ENCODE results near the gene FAM20C.

FAM20C gene

DNA sequence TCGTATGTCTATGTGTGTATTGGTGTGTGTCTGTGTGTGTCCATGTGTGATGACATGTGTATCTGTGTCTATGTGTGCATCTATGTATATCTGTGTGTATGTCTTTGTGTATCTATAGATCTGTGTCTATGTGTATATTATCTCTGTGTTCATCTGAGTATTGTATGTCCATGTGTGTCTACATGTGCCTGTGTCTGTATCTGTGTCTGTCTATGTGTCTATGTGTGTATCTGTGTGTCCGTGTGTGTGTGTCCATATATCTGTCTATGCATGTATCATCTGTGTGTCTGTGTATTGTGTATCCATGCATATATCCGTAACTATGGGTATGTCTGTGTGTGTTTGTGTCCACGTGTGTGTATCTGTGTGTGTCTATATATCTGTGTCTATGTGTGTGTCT, 2.7 kb upstream of the FAM20C start:
- H2AFZ ChIP-seq (ENCODE audit: low read depth) = no peak overlapping the region
- no peak overlapping the region for H3K4me2 ChIP-seq
- no peak overlapping the region for H3K27ac ChIP-seq
- no peak for TF ChIP-seq CTCF (conservative IDR thresholded peaks at IDR 0.05; ENCODE audit: low read depth, low read length)
- H3K36me3 ChIP-seq (ENCODE audit: insufficient read depth) = no peaks in the 10 kb centered on the region
- no peaks in the 10 kb centered on the region for H3K79me2 ChIP-seq (ENCODE audit: insufficient read depth, low read depth)
- no peak overlapping the region for H3K9ac ChIP-seq
- H3K4me3 ChIP-seq (IDR thresholded peaks at IDR 0.05; ENCODE audit: insufficient read depth, low read depth, low read length) = no peak overlapping the region
- H3K4me1 ChIP-seq (ENCODE audit: low read depth, poor library complexity, severe bottlenecking) = no peaks in the 10 kb centered on the region
- peaks cover 2% of the 10 kb centered on the region for H3K27me3 ChIP-seq (ENCODE audit: insufficient read depth, low read depth)
- no peaks in the 10 kb centered on the region for H4K20me1 ChIP-seq (ENCODE audit: insufficient read depth)

DNA sequence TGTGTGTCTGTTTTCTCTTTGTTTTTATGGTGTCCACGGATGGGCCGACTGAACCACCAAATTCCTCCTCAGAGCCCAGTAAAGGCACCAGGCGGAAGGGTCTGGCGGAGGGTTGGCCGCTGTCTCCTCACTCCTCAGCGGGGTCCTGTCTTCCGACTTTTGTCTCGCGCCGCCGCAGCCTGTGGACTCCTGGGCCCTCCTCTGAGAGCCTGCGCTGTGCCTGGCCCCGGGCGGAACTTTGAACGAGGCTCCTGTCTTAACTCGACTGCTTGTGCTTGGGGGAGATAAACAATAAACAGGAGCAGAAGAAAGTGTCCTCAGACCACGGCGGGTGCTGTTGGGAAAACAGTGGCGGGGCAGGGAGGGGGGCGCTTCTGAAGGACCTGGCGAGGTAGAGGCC, 2.2 kb upstream of the FAM20C start:
- H3K4me3 ChIP-seq (IDR thresholded peaks at IDR 0.05; ENCODE audit: insufficient read depth, low read depth, low read length) = no peak overlapping the region
- H3K27me3 ChIP-seq (ENCODE audit: insufficient read depth, low read depth) = peaks cover 2% of the 10 kb centered on the region
- no peaks in the 10 kb centered on the region for H4K20me1 ChIP-seq (ENCODE audit: insufficient read depth)
- no peaks in the 10 kb centered on the region for H3K4me1 ChIP-seq (ENCODE audit: low read depth, poor library complexity, severe bottlenecking)
- H3K79me2 ChIP-seq (ENCODE audit: insufficient read depth, low read depth) = no peaks in the 10 kb centered on the region
- H3K4me2 ChIP-seq = no peak overlapping the region
- no peak overlapping the region for H3K9ac ChIP-seq
- H3K36me3 ChIP-seq (ENCODE audit: insufficient read depth) = no peaks in the 10 kb centered on the region
- no peak for TF ChIP-seq CTCF (conservative IDR thresholded peaks at IDR 0.05; ENCODE audit: low read depth, low read length)
- no peak overlapping the region for H2AFZ ChIP-seq (ENCODE audit: low read depth)
- no peak overlapping the region for H3K27ac ChIP-seq

DNA sequence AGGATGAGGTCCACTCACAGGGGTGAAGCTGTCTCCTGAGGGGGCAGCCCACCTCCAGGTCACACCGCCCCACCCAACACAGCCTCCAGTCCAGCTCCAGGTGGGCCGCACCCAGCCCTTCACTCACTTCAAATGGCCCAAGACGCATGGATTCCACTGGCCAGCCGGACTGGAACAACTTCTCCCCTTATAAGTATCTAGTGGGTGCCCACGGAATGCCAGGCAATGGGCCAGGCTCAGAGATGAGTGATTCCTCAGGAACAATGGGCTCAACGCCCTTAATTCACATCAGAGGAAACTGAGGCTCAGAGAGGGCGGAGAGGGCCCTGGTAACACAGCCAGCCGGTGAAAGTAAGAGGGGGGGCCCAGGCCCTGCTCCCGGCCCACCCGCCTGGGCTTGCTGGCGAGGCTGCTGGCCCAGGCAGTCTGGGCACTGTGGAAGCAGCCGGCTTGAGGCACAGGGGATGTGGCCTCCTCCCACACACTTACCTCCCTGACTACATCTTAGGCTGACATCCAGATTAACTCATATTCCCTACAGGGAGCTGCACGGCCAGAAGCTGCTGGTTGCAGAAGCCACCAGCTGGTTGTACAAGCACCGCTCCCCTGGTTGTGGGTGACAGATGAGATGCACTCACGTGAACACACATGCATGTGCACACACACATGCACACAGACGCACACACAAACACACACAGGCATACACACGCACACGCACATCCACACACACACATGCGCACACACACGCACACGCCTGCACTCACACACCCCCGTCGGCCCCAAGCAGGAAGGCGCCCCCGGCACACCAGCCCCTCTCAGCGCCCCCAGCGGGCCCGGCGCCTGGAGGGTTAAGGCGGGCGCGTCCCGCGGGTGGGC, 1.0 kb upstream of the FAM20C start:
- H3K79me2 ChIP-seq (ENCODE audit: insufficient read depth, low read depth) = no peaks in the 10 kb centered on the region
- no peak overlapping the region for H3K4me3 ChIP-seq (IDR thresholded peaks at IDR 0.05; ENCODE audit: insufficient read depth, low read depth, low read length)
- peaks cover 4% of the 10 kb centered on the region; the same call in 1 of the 2 replicates for H3K27me3 ChIP-seq (ENCODE audit: insufficient read depth, low read depth)
- no peaks in the 10 kb centered on the region for H3K4me1 ChIP-seq (ENCODE audit: low read depth, poor library complexity, severe bottlenecking)
- H2AFZ ChIP-seq (ENCODE audit: low read depth) = no peak overlapping the region
- no peaks in the 10 kb centered on the region for H4K20me1 ChIP-seq (ENCODE audit: insufficient read depth)
- no peak overlapping the region for H3K4me2 ChIP-seq
- no peaks in the 10 kb centered on the region for H3K36me3 ChIP-seq (ENCODE audit: insufficient read depth)
- no peak overlapping the region for H3K9ac ChIP-seq
- no peak for TF ChIP-seq CTCF (conservative IDR thresholded peaks at IDR 0.05; ENCODE audit: low read depth, low read length)
- no peak overlapping the region for H3K27ac ChIP-seq

- no peak overlapping the region for H3K9ac ChIP-seq
- no peak overlapping the region for H3K4me2 ChIP-seq
- no peaks in the 10 kb centered on the region for H4K20me1 ChIP-seq (ENCODE audit: insufficient read depth)
- no peaks in the 10 kb centered on the region for H3K4me1 ChIP-seq (ENCODE audit: low read depth, poor library complexity, severe bottlenecking)
- no peak overlapping the region for H3K27ac ChIP-seq
- no peak for TF ChIP-seq CTCF (conservative IDR thresholded peaks at IDR 0.05; ENCODE audit: low read depth, low read length)
- H3K36me3 ChIP-seq (ENCODE audit: insufficient read depth) = no peaks in the 10 kb centered on the region
- H3K27me3 ChIP-seq (ENCODE audit: insufficient read depth, low read depth) = peaks cover 12% of the 10 kb centered on the region; the same call in 1 of the 2 replicates
- no peak overlapping the region for H2AFZ ChIP-seq (ENCODE audit: low read depth)
- no peaks in the 10 kb centered on the region for H3K79me2 ChIP-seq (ENCODE audit: insufficient read depth, low read depth)
- H3K4me3 ChIP-seq (IDR thresholded peaks at IDR 0.05; ENCODE audit: insufficient read depth, low read depth, low read length) = no peak overlapping the region
Observed at GRCh38 chr7:192701-193480, 520 bp downstream of the FAM20C start.

Measured in KMS-11 (cell line).